Nephron (organoid): ENCODE data around the gene DNAH14.

Experiments
- H3K27ac Mint-ChIP-seq, 3 experiments: 2 replicates each; pipeline ENCODE4 v1.8.0; 2020; ENCODE audit warnings: mixed read lengths in 3 of 3, mild to moderate bottlenecking in 2 of 3, moderate library complexity in 1 of 3
- H3K27me3 Mint-ChIP-seq: 2 replicates; pipeline ENCODE4 v1.8.0; 2021; ENCODE audit warnings: low read depth, mild to moderate bottlenecking, moderate library complexity, mixed read lengths
- H3K36me3 Mint-ChIP-seq: 2 replicates; pipeline ENCODE4 v1.8.0; 2020; ENCODE audit warnings: low read depth, mixed read lengths
- H3K4me1 Mint-ChIP-seq: 2 replicates; pipeline ENCODE4 v1.8.0; 2020; ENCODE audit warnings: mixed read lengths
- H3K4me3 Mint-ChIP-seq, 3 experiments: 2 replicates each; pipeline ENCODE4 v1.8.0; 2020; ENCODE audit warnings: mild to moderate bottlenecking in 3 of 3, mixed read lengths in 3 of 3, moderate library complexity in 2 of 3
- H3K9me3 Mint-ChIP-seq: 2 replicates; pipeline ENCODE4 v1.8.0; 2020; ENCODE audit warnings: mixed read lengths
- CTCF ChIP-seq, 3 experiments: fragments of 200-600 bp; sonication (generic); IDR thresholded peaks; one replicate each; pipeline ENCODE4 v1.5.0; 2021; ENCODE audit warnings: antibody characterized with exemption in 3 of 3; ENCODE audit not compliant: unreplicated experiment in 3 of 3

DNAH14 gene

GRCh38 chr1:225254676-225255075 lies 325.2 kb downstream of the DNAH14 start:
- H3K4me1 Mint-ChIP-seq = no peaks in the 10 kb centered on the region
- no peaks in the 10 kb centered on the region for H3K27me3 Mint-ChIP-seq
- no peak overlapping the region for H3K4me3 Mint-ChIP-seq
- H3K9me3 Mint-ChIP-seq = peaks cover 14% of the 10 kb centered on the region
- no peak for TF ChIP-seq CTCF (IDR thresholded peaks at IDR 0.05; ENCODE audit: unreplicated experiment in 3 of 3)
- H3K27ac Mint-ChIP-seq = no peak overlapping the region
- peaks cover 2% of the 10 kb centered on the region for H3K36me3 Mint-ChIP-seq

GRCh38 chr1:225257081-225257480 lies 327.6 kb downstream of the DNAH14 start:
- H3K27ac Mint-ChIP-seq = no peak overlapping the region
- no peaks in the 10 kb centered on the region for H3K27me3 Mint-ChIP-seq
- no peak overlapping the region for H3K4me3 Mint-ChIP-seq
- TF ChIP-seq CTCF (IDR thresholded peaks at IDR 0.05; ENCODE audit: unreplicated experiment in 3 of 3) = no peak
- H3K36me3 Mint-ChIP-seq = peaks cover 11% of the 10 kb centered on the region
- H3K9me3 Mint-ChIP-seq = peaks cover 21% of the 10 kb centered on the region
- no peaks in the 10 kb centered on the region for H3K4me1 Mint-ChIP-seq

- no peaks in the 10 kb centered on the region for H3K27me3 Mint-ChIP-seq
- peaks cover 21% of the 10 kb centered on the region for H3K9me3 Mint-ChIP-seq
- peaks cover 18% of the 10 kb centered on the region for H3K36me3 Mint-ChIP-seq
- no peak overlapping the region for H3K4me3 Mint-ChIP-seq
- no peak for TF ChIP-seq CTCF (IDR thresholded peaks at IDR 0.05; ENCODE audit: unreplicated experiment in 3 of 3)
- no peaks in the 10 kb centered on the region for H3K4me1 Mint-ChIP-seq
- H3K27ac Mint-ChIP-seq = no peak overlapping the region
Measured at GRCh38 chr1:225258811-225259210, 329.3 kb downstream of the DNAH14 start.

GRCh38 chr1:225259542-225259941 lies 330.1 kb downstream of the DNAH14 start:
- H3K9me3 Mint-ChIP-seq = peaks cover 16% of the 10 kb centered on the region
- no peaks in the 10 kb centered on the region for H3K27me3 Mint-ChIP-seq

GRCh38 chr1:225260319-225260718 lies 330.8 kb downstream of the DNAH14 start:
- Mint-ChIP-seq H3K4me1 (no peaks in the 10 kb centered on the region), H3K27me3 (no peaks in the 10 kb centered on the region), H3K36me3 (peaks cover 18% of the 10 kb centered on the region), H3K4me3 (no peak overlapping the region), H3K9me3 (peaks cover 14% of the 10 kb centered on the region), H3K27ac (no peak overlapping the region)
- TF ChIP-seq CTCF (IDR thresholded peaks at IDR 0.05; ENCODE audit: unreplicated experiment in 3 of 3) = no peak

More at GRCh38 chr1:225259542-225259941, 330.1 kb downstream of the DNAH14 start:
- Mint-ChIP-seq H3K4me3 (no peak overlapping the region), H3K4me1 (no peaks in the 10 kb centered on the region), H3K27ac (no peak overlapping the region), H3K36me3 (peaks cover 18% of the 10 kb centered on the region)
- no peak for TF ChIP-seq CTCF (IDR thresholded peaks at IDR 0.05; ENCODE audit: unreplicated experiment in 3 of 3)

GRCh38 chr1:225277445-225277844 lies 348.0 kb downstream of the DNAH14 start:
- TF ChIP-seq CTCF (IDR thresholded peaks at IDR 0.05; ENCODE audit: unreplicated experiment in 3 of 3) = no peak
- H3K36me3 Mint-ChIP-seq = peaks cover 26% of the 10 kb centered on the region
- H3K27ac Mint-ChIP-seq = no peak overlapping the region
- H3K9me3 Mint-ChIP-seq = peaks cover 18% of the 10 kb centered on the region
- H3K4me1 Mint-ChIP-seq = no peaks in the 10 kb centered on the region
- H3K4me3 Mint-ChIP-seq = no peak overlapping the region
- H3K27me3 Mint-ChIP-seq = no peaks in the 10 kb centered on the region
